IPS-NIHi7 (cell line): ENCODE measurements around the gene NHSL2.
"Not testable (repeated sequence)": the region's sequence is repeated elsewhere in the genome, so short reads cannot be mapped to it uniquely, and the experiment has no call there.

Experiments
- DNase-seq: peaks from one replicate; pipeline ENCODE4 v3.0.0; 2012; ENCODE audit warnings: mixed read lengths; ENCODE audit errors: extremely low spot score

The NHSL2 gene

DNA sequence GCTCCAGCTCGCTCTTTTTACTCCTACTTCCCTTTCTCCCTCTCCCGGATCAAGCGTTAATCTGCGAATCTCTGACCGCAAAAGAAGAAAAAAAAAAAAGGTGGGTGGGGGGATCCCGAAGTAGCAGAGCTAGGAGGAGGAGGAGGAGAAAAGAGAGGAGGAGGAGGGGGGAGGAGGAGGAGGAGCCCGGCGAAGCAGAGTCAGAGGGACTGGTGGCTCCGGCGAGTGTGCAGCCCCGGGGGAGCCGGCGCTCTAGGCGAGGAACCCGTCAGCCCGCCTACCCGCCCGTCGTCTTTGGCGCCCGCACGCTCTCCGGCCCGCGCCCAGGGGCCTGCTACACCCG lies at the start of gene NHSL2:
Gene NHSL2 (plus strand): TSS at position 203 of the 343 bp plus-strand sequence.
- DNase-seq, result peak; percentile 35

DNA sequence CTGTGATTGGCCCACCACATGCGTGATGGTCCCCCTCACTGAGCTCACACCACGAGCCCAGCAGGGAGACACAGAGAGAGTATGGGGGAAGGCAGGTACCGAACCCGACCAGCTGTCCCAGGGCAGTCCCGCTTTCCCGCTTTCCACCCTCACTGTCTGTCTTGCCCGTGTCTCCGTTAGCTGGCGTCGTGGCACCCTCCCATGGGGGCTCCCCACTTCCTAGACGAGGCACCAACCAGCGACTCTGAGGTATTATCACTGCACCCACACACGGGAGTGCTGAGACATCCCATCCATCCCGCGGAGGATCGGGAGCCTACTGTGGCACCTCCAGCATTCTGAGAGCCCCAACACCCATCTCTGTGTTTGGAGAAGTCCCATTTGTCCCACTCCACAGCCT lies 43.0 kb upstream of the NHSL2 start:
- DNase-seq, result no peak

DNA sequence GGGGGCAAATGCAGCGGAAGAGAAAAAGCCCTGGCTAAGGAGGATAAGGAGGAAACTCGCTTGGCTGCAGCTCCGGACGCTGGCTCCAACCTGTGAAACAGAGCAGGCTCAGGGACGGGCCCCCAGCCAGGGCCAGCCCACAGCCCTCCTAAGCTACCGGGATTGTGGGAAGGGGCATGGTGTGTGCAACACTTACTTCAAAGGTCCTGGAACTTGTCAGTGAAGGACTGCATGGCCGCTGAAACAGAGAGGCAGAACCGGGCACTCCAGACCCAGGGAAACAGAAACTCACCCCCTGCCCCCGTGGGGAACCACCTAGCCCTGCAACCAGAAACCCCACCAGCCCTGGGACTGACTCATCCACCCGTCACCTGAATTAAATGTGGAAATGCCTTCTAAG lies 41.1 kb upstream of the NHSL2 start:
- DNase-seq, result not testable (repeated sequence)

DNA sequence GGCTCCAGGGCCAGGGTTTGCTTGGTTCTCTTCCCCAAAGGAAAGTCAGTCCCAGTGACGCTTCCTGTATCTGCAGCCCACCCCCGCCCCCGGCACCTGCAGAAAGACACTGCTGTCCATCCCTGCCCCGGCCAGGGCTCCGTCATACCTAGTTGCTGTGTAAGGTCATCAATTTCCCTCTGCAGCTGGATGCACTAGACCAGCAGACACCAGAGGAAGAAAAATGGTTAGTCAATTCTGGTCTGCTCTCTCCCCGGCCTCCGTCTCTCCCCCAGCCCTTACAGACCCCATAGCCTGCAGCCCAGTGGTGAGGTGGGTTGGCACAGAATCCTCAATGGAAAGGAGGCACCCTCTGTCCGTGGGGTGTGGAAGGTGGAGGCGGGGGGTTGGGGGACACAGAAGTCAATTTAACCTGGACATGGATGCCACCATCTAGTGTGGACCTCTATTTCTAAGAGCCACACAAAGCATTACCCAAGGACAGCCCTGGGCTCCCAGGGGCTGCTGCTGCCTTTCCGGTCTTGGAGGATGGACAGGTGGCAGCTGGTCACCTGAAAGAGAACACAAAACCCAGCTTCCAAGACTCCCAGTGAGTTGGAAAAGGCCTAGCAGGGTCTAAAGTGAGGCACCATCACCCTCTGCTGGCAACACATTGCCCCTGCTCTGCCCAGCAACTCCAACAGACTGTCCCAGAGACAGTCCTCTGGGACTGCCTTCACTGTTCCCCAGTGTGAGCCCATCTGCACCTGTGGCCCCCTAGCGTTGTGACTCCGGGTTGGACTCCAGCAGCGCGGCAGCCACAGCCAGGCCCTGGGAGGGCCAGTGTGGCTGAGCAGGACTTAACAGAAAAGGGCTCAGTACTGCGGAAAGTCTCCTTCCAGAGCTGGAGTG lies 40.2 kb upstream of the NHSL2 start:
- peak; percentile 36 for DNase-seq

DNA sequence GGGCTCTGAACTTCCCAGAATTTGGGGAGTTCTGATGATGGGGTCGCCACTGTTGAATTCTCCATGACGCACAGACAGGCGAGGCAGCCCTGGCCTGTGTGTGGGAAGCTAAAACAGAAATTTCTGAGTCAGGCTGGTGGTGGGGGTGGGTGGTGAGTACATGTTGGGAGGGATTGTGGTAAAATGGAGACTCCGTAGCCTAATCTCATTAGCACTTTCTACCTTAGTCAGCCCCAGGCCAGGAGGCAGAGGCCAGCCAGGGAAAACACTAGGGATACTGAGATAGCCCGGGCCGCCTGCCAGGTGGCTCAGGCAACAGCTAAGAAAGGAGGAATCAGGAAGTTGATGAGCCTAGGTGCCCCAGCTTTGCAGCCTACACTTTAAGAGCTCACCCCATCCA lies 39.3 kb upstream of the NHSL2 start:
- no peak for DNase-seq

DNA sequence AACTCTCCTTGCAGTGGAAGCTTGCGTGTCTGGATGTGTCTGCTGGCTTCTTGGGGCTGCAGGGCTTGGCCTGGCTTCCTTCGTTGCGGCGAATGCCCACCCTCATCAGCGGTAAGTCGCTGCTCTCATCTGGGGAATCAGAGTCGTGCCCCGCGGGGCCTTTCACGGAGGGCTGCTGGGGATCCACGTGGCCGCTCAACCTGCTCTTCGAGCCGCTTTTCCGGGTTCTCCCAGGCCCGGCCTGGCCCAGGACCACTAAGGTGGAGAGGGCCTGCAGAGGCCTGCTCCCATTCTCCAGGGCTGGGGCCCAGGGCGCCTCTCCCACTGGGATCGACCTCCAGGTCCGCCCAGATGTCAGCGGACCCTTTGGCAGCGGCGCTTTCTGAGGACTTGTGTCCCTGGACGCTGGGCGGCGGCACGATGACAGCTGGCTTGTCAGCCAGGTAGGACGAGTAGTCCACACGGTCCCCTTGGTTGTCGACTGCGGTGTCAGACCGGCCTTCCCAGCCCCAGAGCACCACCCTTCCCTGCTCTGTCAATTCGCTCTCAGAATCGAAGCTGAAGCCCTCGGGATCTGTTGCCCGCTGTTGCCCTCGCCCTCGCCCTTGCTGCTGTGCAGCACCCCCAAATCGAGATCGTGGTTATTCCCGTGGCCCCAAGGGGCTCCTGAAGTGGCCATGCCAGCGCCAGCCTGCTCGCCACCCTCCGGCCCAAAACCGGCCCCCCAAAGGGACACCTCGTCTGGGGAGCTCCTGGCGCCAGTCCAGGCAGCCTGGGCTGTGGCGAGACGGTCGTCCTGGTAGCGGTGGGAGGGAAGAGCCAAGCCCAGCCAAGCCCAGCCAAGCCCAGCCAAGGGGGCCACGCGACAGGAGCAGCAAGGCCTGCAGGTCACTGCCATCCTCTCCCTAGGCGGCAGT lies 37.8 kb upstream of the NHSL2 start:
- no peak for DNase-seq

DNA sequence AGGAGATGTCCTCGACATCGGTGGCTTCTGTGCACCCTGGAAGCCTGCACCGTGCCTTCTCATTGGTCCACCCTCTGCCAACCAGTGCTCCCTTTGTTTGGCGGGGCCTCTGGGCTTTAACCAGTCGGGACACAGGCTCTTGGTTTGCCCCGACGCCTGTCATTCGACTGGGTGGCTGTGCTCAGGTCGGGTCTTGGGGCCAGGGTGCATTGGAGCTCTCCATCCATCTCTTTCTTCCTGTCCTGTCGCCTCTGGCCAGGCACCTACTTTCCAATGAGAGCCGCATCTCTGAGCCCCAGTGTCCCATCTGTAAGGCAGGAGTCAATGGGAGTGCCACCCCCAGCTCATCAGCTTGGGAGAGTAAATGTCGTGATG lies 37.2 kb upstream of the NHSL2 start:
- DNase-seq, result no peak

DNA sequence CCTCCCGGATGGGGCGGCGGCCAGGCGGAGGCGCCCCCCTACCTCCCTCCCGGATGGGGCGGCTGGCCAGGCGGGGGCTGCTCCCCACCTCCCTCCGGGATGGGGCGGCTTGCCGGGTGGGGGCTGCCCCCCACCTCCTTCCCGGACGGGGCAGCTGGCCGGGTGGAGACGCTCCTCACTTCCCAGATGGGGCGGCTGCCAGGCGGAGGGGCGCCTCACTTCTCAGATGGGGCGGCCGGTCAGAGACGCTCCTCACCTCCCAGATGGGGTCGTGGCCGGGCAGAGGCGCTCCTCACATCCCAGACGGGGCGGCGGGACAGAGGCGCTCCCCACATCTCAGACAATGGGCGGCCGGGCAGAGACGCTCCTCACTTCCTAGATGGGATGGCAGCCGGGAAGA lies 33.8 kb upstream of the NHSL2 start:
- DNase-seq, result not testable (repeated sequence)

DNA sequence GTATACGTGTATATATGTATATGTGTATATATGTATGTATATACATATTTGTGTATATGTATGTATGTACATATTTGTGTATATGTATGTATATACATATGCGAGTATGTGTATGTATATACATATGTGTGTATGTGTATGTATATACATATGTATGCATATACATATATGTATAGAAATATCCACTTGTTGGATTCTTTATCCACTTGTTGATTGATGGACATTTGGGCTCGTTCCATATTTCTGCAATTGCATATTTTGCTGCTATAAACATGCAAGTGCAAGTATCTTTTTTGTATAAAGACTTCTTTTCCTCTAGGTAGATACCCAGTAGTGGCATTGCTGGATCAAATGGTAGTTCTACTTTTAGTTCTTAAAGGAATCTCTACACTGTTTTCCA lies 25.5 kb upstream of the NHSL2 start:
- no peak for DNase-seq

DNA sequence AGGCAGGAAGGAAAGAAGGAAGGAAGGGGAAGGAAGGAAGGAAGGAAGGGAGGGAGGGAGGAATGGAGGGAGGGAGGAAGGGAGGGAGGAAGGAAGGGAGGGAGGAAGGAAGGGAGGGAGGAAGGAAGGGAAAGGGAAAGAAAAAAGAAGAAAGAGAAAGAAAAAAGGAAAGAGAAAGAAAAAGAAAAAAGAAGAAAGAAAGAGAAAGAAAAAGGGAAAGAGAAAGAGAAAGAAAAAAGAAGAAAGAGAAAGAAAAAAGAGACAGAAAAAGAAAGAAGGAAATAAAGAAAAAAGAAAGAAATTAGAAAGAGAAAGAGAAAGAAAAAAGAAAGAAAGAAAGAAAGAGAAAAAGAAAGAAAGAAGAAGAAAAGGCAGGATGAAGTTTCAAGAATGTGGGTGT lies 15.0 kb upstream of the NHSL2 start:
- DNase-seq, result no peak

DNA sequence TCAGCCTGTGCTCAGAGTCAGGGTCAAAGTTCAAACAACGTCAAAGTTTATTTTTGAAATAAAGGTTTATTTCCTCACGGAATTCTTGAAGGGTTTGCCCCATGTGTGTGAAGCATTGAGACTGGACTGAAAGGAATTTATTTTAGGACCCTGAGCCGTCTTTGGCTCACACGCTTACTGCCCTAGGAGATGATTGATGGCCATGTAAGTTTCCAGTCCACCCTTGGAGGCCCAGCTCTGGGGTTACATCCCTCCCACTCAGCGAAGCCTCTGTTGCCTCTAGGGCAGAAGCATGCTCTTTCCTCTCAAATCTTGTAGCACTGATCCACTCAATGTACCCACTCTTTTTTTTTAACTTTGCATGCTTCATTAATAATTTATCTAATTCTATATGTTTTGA lies 4.5 kb upstream of the NHSL2 start:
- no peak for DNase-seq

DNA sequence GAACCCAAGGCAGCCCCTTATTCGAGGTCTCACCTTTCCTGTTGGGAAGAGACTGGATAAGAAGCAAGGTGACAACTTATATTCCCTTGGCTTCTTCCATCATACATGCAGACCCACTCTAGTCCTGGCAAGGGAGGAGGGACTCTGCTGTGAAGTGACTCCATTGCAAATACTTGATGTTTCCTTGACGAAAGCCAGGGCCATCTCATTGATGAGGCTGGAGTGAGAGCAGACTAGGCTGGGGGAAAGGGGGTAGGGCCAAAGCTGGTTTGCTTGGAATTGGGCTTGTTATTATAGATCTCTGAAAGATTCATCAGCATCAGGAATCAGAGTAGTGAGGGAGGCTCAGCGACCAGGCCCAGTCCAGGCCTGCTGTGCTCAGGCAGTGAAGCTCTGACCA lies 2.3 kb upstream of the NHSL2 start:
- no peak for DNase-seq

DNA sequence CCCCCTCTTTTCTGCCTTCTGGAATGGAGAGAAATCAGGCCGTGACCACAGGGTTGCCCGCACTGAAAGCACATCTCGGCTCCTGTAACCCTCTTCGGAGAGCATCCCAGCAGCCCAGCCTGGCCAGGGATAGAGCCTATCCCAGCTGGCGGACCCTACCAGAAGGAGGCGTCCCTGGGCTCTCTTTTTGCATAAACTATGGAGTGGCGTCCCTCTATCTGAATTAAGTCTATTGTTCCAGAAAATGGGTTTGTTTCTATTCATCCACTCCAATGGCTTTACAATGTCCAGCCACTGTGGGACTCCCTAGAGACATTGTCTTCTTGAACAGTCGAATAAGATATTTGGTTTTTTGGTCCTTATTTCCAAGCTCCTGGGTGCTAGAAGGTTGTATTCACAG lies 689 bp upstream of the NHSL2 start:
- peak; percentile 62 for DNase-seq

DNA sequence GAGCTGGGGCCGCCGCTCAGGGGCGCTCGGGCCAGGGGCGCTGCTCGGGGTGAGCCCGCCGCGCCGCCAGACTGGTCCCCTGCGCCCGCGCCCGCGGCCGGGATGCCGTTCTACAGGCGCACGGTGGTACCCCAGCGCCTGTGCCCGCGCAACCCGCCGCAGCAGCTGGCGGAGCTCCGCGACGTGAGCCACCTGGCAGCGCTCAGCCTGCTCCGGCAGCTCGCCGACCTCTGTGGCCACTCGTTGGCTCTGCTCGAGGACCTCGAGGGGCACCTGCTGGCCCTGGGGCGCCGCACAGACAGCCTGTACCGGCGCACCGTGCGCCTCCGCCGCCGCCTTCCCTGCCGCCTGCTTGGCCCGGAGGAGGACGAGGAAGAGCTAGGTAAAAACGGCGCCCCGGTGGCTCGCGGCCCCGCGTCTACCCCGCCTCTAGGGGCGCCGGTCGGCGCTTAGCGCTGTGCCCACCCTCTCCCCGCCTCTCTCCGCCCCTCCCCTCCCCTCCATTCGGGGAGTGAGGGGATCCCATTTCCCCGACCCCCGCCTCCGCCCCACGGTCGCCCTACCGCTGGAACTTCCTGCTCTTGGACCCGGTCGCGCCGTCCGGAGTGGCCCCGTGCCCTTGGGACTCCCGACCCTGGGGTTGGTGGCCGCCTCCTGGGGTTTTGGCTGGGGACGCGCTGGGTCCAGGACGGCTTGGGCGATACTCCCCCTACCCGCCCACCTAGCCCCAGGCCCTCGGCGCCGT lies 513 bp downstream of the NHSL2 start:
- peak; percentile 48 for DNase-seq

DNA sequence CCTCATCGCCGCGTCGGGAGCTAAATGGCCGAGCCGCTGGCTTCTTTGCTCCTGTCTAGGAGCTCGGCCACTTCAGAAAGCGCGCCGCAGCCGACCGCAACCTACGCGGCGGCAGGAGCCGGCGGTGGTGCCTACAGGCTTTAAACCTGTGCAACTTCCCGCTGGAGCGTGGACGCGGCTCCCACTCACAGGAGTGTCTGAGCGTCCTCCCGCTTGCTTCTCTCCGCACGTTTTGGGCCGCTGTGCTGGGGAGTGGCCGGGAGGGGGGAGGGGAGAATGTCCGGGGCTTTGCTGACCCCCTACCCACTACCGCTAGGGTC lies 1.0 kb downstream of the NHSL2 start:
- DNase-seq, result no peak

DNA sequence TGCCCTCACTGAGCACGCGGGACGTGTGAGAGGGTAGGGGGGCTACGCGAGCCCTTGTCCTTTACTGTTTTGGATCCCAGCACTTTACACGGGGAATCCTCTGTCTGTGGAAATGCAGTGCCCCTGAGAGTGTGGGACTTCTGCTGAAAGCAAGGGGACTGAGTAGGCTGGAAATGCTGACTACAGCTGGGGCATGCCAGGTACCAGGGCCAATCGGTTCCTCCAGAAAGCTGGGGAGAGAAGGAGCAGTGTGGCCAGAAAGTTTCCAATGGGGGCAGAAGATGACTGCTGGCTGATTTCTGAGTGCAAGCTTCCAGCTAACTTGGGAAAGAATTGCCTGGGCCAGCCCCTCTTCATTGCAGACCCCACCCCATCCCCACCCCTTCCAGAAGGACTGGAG lies 1.5 kb downstream of the NHSL2 start:
- no peak for DNase-seq

DNA sequence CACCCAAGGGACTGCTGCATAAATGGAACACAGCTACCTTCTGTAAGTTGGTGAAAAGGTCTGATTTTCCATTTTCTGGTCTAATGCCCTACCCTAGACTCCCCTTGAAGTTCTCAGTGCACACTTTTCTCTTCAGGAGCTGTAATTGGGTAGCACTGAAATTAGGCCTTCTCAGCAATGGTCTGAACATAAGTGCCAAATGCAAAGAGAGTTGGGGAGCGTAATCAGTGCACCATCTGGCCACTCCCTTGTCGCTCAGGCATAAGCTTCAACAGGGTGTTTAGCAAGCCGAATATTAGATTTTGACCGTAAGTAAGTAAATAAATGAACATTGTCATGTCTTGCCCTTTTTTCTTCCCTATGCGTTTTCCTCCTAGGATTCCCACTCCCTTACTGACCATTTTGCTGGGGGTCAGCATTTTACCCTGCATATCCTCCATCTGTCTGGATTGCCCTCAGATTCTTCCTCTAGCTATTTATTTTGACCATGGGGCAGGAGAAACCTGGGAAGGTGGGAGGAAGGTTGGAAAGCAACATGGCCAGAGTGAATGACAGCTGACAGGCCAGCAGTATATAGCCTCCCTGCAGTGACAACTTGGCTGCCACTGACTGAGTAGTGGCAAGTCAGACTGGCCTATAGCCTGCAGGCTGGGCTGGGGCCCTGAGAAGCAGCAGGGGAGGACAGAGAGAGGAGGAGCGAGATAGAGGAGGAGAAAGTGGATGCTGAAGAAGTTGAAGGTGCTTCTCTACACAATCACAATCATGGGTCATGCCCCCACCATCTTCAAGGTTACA lies 2.7 kb downstream of the NHSL2 start:
- DNase-seq, result no peak

DNA sequence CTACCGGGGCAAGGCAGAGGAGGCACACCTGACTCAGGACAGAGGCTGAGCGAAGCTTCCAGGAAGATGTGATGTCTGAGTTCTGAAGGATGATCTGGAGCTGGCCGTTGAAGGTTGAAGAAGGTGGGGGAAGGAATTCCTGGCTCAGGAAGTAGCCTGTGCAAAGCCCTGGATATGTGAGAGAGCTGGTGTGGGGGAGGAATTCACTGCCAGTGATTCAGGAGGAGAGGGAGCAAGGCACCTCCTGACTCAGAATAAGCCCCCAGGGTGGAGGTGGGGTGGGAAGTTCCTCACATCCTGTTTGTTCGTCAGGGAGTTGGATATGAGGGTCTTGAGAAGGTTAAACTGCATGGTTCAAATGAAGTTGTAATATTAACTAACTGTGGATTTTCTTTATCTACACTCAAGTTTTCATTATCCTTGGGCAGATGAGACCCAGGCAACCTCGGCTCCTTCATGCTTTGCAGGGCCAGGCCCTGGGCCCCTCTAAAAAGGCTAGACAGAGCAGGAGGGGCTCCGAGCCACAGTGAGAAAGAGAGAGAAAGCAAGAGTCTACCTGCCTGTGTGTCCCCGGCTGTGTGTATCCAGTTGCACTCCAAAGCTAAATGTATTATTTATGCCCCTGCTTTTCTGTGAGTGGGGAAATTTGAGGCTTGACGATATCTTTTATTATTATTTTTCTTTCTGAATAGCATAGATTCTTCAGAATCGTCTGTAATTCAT lies 7.1 kb downstream of the NHSL2 start:
- peak; percentile 56 for DNase-seq

DNA sequence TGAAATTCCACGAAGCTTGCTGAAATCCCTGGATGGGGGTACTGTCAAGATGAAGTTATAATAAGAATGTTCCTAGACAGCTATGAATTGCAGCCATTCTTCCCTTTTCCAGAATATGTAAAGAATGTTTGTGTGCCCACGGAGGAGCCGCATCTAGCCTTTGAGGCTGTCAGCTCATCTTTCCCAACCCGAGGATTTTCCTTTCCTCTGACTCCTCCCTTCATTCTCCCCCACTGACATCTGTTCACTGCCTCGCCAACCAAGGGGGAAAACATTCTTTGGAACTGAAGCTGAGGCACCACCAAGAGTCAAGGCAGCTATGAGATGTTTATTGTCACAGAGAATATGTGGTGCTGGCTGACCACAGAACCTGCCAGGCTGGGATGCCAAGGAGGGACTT lies 8.8 kb downstream of the NHSL2 start:
- DNase-seq, result no peak

DNA sequence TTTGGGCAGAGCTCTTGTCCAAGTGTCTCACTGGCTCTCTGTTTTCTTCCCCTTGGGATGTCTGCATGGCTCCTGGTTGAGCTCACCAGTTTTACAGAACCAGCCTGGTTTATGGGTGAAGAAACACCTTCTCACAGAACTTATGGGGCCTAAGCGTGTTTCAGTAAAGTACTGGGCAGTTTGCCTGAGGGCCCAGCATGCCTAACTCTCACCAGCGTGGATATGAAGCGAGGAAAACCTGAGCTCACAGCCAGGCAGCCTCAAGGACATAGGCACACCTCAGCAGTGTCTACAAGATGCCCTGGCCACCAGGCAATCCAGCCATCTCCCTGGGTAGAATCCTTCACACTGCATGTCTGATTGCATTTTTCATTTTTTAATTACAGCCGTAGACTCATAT lies 9.2 kb downstream of the NHSL2 start:
- no peak for DNase-seq

DNA sequence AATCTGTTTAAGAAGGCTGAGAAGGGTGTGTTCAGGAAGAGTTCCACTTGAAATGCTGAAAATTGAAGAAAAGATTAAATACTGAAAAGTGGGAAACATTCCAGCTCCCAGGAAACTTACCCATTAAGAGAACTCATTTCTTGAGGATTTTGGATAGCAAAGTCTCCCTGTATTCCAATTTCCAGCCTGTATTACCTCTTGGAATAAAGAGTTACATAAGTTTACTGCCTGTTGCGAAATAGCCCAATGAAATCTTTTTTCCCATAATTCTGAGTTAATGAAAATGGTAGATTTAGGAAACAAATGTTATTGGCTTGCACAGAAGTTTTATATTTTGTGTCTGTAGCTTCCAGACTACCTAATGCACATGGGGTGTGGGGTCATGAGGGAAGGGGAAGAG lies 12.0 kb downstream of the NHSL2 start:
- no peak for DNase-seq
